Epithelial cell of proximal tubule (primary cell): ENCODE results near the gene PARD3B. TPM values are rescaled to one million over a fixed set of nuclear protein-coding genes. Genes with fewer than 3 reads are reported as not detected.
A peak's percentile ranks its signal among the peaks of the same experiment; 100 is the strongest.

Source experiments
- DNase-seq: peaks from one replicate; pipeline ENCODE4 v3.0.0-alpha.2; 2011; ENCODE audit warnings: low read depth
- H3K4me3 ChIP-seq: 2 replicates; pipeline ENCODE4 v1.5.1; 2011; ENCODE audit warnings: low read depth, mild to moderate bottlenecking, low read length
- CTCF ChIP-seq: conservative IDR thresholded peaks from 2 replicates; pipeline ENCODE4 v1.5.1; 2012; ENCODE audit warnings: low read depth, mild to moderate bottlenecking, low read length
- total RNA-seq: library from RNA; depleted of rRNA; stranded (reverse); fragments of >200 nt; gene quantifications from 2 replicates; pipeline ENCODE4 v1.2.3, GENCODE V29; 2015

Gene PARD3B
- 0.94 and 3.6 TPM in 2 replicates for total RNA-seq

GRCh38 chr2:204544961-204545860 is at the start of gene PARD3B:
Gene PARD3B, plus strand, starts transcription at chr2:204545475. Its CDS starts 525 bp downstream, at chr2:204546000.
- DNase-seq, result no peak
- peak within 1 kb of the TSS; percentile 78 for H3K4me3 ChIP-seq
- TF ChIP-seq CTCF, result no peak

- no peak for TF ChIP-seq CTCF
- no peak overlapping the region for H3K4me3 ChIP-seq
- no peak for DNase-seq
Observed at GRCh38 chr2:204496779-204497178, 48.5 kb upstream of the PARD3B start.

GRCh38 chr2:204497855-204498254 is 47.4 kb upstream of the PARD3B start:
- H3K4me3 ChIP-seq, result no peak overlapping the region
- DNase-seq, result no peak
- TF ChIP-seq CTCF, result no peak

- no peak for TF ChIP-seq CTCF
- DNase-seq, result no peak
- H3K4me3 ChIP-seq, result no peak overlapping the region
Observed at GRCh38 chr2:204498291-204498690, 47.0 kb upstream of the PARD3B start.

- no peak overlapping the region for H3K4me3 ChIP-seq
- TF ChIP-seq CTCF, result no peak
- no peak for DNase-seq
Observed at GRCh38 chr2:204503869-204504268, 41.4 kb upstream of the PARD3B start.

GRCh38 chr2:204504594-204504993 is 40.7 kb upstream of the PARD3B start:
- no peak for TF ChIP-seq CTCF
- no peak overlapping the region for H3K4me3 ChIP-seq
- no peak for DNase-seq

- H3K4me3 ChIP-seq, result no peak overlapping the region
- no peak for TF ChIP-seq CTCF
- no peak for DNase-seq
Observed at GRCh38 chr2:204505488-204505887, 39.8 kb upstream of the PARD3B start.
